Immature natural killer cell (primary cell): ENCODE measurements around the gene TAOK2. TPM values are rescaled to one million over a fixed set of nuclear protein-coding genes. Genes with fewer than 3 reads are reported as not detected.

ENCODE experiments used
- DNase-seq, 3 donors: peaks; one replicate each; pipeline ENCODE4 v3.0.0; 2022; ENCODE audit warnings: mixed read lengths in 1 of 3
- H3K27ac Mint-ChIP-seq, 6 donors: one replicate each; pipeline ENCODE4 v1.8.0; 2020; ENCODE audit warnings: mixed read lengths in 6 of 6, mild to moderate bottlenecking in 5 of 6, inconsistent platforms in 4 of 6, moderate library complexity in 3 of 6
- H3K27me3 Mint-ChIP-seq, 3 donors: one replicate each; pipeline ENCODE4 v1.8.0; 2020 to 2021; ENCODE audit warnings: low read depth in 3 of 3, mild to moderate bottlenecking in 3 of 3, mixed read lengths in 3 of 3, moderate library complexity in 3 of 3, inconsistent platforms in 1 of 3
- H3K36me3 Mint-ChIP-seq, 3 donors: one replicate each; pipeline ENCODE4 v1.8.0; 2020; ENCODE audit warnings: mixed read lengths in 3 of 3, inconsistent platforms in 2 of 3, mild to moderate bottlenecking in 2 of 3
- H3K4me1 Mint-ChIP-seq, 2 donors: one replicate each; pipeline ENCODE4 v1.8.0; 2020; ENCODE audit warnings: inconsistent platforms in 2 of 2, mild to moderate bottlenecking in 2 of 2, mixed read lengths in 2 of 2, moderate library complexity in 1 of 2
- H3K4me3 Mint-ChIP-seq, 5 donors: one replicate each; pipeline ENCODE4 v1.8.0; 2020; ENCODE audit warnings: mild to moderate bottlenecking in 5 of 5, mixed read lengths in 5 of 5, inconsistent platforms in 3 of 5, moderate library complexity in 3 of 5
- H3K9me3 Mint-ChIP-seq, 6 donors: one replicate each; pipeline ENCODE4 v1.8.0; 2020; ENCODE audit warnings: mild to moderate bottlenecking in 6 of 6, mixed read lengths in 6 of 6, inconsistent platforms in 4 of 6, moderate library complexity in 3 of 6
- polyA plus RNA-seq, 3 donors: library from polyadenylated mRNA; unstranded; fragments of 300-500 nt; fragmentation: Illumina TruSeq; gene quantifications; one replicate each; pipeline ENCODE4 v1.2.3, GENCODE V29; 2021

The TAOK2 gene
- polyA plus RNA-seq, 3 donors from 2014 or later, result 2.1 to 10.7 (median 3.0) TPM

DNA sequence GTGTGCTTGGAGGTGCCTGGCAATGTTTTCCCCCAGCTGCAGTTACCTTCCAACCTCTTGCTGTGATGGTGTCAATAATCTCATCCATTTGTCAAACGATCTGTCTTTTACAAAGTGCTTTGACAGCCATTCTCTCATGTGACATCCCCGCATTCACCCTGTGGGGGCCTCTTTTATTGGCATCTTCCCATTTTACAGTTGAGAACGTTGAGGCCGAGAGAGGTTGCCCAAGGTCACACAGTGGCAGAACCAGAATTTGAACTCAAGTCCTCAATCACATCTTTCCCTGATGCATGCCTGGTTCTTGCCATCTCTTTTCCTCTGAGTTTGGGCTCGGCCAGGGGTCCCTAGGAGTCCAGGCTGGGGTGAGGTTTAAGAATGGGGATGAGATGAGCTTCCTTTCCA lies 1.5 kb downstream of the TAOK2 start:
- H3K4me1 Mint-ChIP-seq, result peaks cover 43 to 44% of the 10 kb centered on the region in 2 donors
- peak overlapping the region; percentile 76 to 96 (median 93) for H3K27ac Mint-ChIP-seq
- peaks cover 0 to 21% (median 0%) of the 10 kb centered on the region in 3 donors for H3K36me3 Mint-ChIP-seq
- H3K27me3 Mint-ChIP-seq, result peaks cover 2 to 3% (median 2%) of the 10 kb centered on the region in 3 donors
- DNase-seq, result no peak
- no peaks in the 10 kb centered on the region for H3K9me3 Mint-ChIP-seq
- H3K4me3 Mint-ChIP-seq, result peak overlapping the region; percentile 87 to 96 (median 95)

DNA sequence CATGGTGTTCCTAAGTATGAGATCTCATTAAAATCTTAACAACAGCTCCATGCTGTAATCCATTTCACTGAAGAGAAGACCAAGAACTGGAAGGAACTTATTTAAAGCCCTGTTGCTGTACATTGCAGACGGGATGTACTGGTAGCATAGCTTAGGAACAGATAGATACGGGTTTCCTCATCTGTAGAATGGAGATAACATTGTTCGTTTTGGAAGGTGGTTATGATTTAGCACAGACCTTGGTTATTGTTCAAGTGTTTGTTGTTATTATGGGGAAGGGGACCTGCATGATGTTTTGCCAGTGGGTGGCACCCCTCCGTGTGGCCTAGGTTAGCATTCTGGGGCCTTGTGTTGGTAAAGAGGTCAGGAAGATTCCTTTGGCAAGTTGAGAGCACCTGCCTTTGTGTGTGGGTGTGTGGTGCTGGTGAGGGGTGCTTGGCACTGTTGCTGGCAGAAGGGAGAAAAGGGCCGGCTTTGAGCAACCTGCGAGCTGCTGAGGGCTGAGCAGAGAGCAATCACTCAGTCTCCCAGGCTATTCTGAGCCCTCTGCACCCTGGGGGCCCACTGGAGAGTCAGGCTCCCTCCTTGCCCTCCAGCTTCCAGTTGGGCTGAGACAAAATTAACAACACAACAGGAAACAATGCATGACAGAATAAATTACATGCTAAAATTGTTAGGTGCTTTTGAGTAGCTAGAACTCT lies 2.3 kb downstream of the TAOK2 start:
- H3K36me3 Mint-ChIP-seq, result peaks cover 0 to 28% (median 2%) of the 10 kb centered on the region in 3 donors
- peaks cover 2 to 3% (median 3%) of the 10 kb centered on the region in 3 donors for H3K27me3 Mint-ChIP-seq
- DNase-seq, result no peak
- H3K4me1 Mint-ChIP-seq, result peaks cover 43 to 44% of the 10 kb centered on the region in 2 donors
- H3K9me3 Mint-ChIP-seq, result no peaks in the 10 kb centered on the region
- H3K4me3 Mint-ChIP-seq, result peak overlapping the region; percentile 87 to 96 (median 95)
- H3K27ac Mint-ChIP-seq, result peak overlapping the region; percentile 45 to 96 (median 93)

DNA sequence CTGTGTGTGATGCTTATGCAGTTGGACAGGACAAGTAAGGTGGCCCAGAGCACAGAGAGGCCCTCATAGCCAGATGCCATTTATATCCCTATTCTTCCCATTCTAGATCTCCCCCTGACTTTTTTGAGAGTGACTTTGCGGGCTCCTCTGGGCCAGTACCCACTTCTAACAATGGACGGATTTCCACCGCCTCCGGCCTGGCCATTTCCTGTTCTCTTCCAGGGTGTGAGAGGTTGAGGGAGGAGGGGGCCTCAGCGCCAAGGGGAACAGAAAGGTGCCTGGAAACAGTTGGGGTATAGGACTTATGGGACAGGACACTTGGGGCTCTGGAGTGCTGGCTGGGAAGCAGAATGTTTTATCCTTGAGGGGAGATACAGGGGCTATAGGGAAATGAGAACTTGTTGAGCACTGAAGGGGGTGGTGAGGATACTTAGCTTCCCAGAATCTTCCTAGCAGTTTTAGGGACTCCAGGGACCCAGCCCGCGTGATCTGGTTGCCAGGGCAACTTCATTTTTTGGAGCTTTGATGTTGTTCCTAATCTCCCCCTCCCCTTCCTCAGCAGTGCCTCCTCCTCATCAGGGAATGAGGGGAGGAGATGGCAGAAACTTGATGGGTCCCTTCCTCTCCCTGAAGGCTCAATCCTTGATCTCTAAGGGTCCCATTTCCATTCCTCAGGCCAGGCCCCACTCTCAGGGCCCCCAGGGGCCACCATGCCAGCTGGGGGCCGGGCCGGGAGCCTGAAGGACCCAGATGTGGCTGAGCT lies 3.6 kb downstream of the TAOK2 start:
- Mint-ChIP-seq H3K27me3 (peaks cover 2 to 3% (median 3%) of the 10 kb centered on the region in 3 donors), H3K4me3 (no peak overlapping the region), H3K27ac (peak overlapping the region in 3 of 6 donors; percentile 16 to 59 (median 48)), H3K4me1 (peaks cover 43 to 44% of the 10 kb centered on the region in 2 donors), H3K9me3 (no peaks in the 10 kb centered on the region), H3K36me3 (peaks cover 0 to 31% (median 2%) of the 10 kb centered on the region in 3 donors)
- no peak for DNase-seq

DNA sequence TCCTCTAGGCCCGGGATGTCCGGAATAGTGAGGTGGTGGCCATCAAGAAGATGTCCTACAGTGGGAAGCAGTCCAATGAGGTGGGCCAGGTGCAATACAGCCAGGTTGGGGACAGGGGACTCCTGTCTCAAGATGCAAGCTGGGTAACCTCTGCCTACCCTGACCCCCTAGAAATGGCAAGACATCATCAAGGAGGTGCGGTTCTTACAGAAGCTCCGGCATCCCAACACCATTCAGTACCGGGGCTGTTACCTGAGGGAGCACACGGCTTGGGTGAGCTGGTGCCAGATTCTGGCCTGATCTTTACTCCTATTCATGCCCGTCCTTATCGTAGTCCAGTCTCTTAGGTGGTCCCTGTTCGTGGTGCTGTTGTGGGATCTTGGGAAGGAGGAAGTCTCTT lies 4.4 kb downstream of the TAOK2 start:
- Mint-ChIP-seq H3K4me1 (peaks cover 39 to 40% of the 10 kb centered on the region in 2 donors), H3K27me3 (peaks cover 2 to 3% (median 2%) of the 10 kb centered on the region in 3 donors), H3K9me3 (no peaks in the 10 kb centered on the region), H3K4me3 (no peak overlapping the region), H3K36me3 (peaks cover 0 to 39% (median 2%) of the 10 kb centered on the region in 3 donors), H3K27ac (no peak overlapping the region)
- no peak for DNase-seq

DNA sequence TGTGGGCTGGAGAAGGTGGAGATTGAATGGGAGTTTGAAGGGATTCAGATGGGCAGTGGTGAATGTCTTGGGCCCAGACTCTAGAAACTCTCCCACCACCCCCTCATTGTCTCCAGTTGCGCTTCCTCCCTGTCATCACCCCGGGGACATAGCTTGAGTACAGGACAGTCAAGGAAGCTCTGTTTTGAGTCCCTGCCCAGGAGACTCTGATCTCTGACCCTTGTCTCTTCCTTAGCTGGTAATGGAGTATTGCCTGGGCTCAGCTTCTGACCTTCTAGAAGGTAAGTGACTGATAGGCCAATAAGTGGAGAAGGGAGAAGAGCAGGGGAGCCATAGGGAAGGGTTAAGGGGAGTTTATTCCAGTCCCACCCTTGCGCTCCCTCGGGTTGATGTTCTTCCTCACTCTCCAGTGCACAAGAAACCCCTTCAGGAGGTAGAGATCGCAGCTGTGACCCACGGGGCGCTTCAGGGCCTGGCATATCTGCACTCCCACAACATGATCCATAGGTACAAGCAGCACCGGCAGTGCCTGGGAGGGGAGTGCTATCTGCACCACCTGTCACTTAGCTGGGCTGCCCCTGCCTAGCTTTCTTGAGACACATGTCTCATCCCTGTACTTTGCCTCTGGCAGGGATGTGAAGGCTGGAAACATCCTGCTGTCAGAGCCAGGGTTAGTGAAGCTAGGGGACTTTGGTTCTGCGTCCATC lies 5.0 kb downstream of the TAOK2 start:
- Mint-ChIP-seq H3K27me3 (peaks cover 0 to 3% (median 2%) of the 10 kb centered on the region in 3 donors), H3K4me1 (peaks cover 33 to 36% of the 10 kb centered on the region in 2 donors), H3K9me3 (no peaks in the 10 kb centered on the region), H3K4me3 (no peak overlapping the region), H3K36me3 (peaks cover 4 to 44% (median 8%) of the 10 kb centered on the region in 3 donors), H3K27ac (no peak overlapping the region)
- no peak for DNase-seq

DNA sequence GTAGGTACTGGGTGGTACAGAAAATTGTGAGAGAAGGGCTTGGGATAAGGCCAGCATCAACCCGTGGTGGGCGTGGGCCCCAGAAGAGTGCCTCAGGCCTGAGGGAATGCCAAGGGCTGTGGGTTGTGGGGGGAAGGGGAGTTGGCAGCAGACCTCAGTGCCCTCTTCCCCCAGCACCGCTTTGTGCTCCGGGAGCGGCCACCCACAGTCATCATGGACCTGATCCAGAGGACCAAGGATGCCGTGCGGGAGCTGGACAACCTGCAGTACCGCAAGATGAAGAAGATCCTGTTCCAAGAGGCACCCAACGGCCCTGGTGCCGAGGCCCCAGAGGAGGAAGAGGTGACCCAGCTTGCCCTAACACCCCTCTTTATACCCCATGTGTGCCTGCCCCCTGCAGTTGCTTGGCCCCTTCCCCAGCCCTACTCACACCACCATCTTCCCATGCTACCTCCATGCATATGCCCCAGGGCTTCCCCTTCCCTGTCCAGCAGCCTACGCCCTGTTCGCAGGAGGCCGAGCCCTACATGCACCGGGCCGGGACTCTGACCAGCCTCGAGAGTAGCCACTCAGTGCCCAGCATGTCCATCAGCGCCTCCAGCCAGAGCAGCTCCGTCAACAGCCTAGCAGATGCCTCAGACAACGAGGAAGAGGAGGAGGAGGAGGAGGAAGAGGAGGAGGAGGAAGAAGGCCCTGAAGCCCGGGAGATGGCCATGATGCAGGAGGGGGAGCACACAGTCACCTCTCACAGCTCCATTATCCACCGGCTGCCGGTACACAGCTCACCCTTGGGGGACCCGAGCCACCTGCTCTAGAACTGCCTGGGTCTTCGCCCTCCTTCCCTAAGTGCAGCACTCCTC lies 9.1 kb downstream of the TAOK2 start:
- no peaks in the 10 kb centered on the region for H3K9me3 Mint-ChIP-seq
- peaks cover 0 to under 1% of the 10 kb centered on the region in 2 donors for H3K4me1 Mint-ChIP-seq
- peaks cover 10 to 69% (median 20%) of the 10 kb centered on the region in 3 donors for H3K36me3 Mint-ChIP-seq
- H3K27me3 Mint-ChIP-seq, result peaks cover 0 to 3% (median 0%) of the 10 kb centered on the region in 3 donors
- DNase-seq, result no peak
- H3K4me3 Mint-ChIP-seq, result no peak overlapping the region
- H3K27ac Mint-ChIP-seq, result peak overlapping the region in 1 of 6 donors; percentile 17

DNA sequence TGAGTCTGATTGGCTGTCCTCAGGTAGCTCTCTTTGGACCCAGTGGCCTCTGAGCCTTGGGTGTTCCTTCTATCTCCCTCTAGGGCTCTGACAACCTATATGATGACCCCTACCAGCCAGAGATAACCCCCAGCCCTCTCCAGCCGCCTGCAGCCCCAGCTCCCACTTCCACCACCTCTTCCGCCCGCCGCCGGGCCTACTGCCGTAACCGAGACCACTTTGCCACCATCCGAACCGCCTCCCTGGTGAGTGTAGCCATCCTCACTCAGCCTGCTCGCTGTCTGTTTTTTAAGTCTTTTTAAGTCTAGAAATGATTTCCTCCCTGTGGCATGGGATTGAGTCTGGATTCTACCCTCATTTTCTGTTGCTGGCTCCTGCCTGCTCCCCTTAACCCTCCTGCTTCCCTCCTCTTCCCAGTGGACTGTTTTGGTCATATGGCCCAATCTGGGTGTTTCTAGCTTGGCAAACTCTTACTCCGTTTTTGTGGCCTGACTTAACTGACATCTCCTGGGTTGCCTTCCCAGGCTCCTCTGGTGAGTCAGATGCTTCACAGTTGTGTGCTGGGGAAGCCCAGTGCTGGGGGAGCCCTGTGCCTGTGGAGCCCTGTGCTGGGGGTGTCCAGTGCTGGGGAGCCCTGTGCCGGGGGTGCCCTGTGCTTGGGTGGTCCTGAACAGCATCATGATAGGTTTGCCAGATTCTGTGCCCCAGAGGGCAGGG lies 9.9 kb downstream of the TAOK2 start:
- H3K4me1 Mint-ChIP-seq, result no peaks in the 10 kb centered on the region
- H3K36me3 Mint-ChIP-seq, result peaks cover 10 to 71% (median 20%) of the 10 kb centered on the region in 3 donors
- no peaks in the 10 kb centered on the region for H3K9me3 Mint-ChIP-seq
- H3K27me3 Mint-ChIP-seq, result peaks cover 0 to 3% (median 0%) of the 10 kb centered on the region in 3 donors
- no peak overlapping the region for H3K4me3 Mint-ChIP-seq
- peak overlapping the region in 1 of 6 donors; percentile 58 for H3K27ac Mint-ChIP-seq
- DNase-seq, result no peak

DNA sequence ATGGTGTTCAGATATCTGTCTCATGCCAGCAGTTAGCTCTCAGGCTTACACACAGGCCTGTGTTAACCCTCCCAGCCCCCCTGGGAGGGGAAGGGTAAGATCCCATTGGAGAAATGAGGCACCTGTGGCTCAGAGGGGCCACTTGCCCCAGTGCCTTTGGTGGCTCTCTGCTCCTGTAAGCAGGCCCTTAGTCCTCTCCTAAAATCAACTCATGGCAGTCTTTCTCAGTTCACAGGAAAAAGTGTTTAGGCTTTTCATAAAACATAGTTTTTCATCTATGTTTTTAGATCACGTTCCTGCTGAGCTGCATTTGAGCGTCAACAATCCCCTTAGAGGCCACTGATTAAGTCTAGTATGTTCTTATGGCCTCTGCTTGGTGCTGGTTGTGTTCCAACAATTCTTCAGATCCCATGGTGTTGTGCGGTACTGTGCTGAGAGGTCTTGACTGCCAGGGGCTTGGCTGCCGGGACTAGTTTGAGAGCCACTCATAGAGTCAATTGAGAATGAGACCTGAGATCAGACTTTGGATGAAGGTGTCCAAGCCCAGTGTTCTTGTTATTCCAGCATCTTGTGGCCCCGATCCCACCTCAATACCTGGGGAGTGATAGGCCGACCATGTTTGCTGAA lies 10.6 kb downstream of the TAOK2 start:
- Mint-ChIP-seq H3K27ac (no peak overlapping the region), H3K27me3 (peaks cover 0 to 3% (median 0%) of the 10 kb centered on the region in 3 donors), H3K4me3 (no peak overlapping the region), H3K4me1 (peaks cover 0 to 1% of the 10 kb centered on the region in 2 donors), H3K9me3 (no peaks in the 10 kb centered on the region), H3K36me3 (peaks cover 14 to 65% (median 24%) of the 10 kb centered on the region in 3 donors)
- no peak for DNase-seq

DNA sequence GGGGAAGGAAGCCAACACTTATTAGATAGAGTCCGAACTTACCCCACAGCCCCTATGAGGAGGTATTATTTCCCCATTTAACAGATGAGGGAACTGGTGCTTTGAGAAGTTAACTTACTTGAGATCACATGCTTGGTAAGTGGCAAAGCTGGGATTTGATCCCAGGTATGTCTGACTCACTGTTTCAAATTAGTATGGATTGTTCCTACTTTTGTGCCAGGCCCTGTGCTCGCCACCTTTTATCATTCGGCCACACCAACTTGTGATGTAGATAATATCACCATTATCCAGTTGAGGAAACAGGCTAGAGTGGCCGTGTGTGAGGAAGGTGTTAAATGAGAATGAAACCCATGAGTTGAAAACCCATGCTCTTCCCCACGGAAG lies 11.1 kb downstream of the TAOK2 start:
- Mint-ChIP-seq H3K27ac (no peak overlapping the region), H3K9me3 (no peaks in the 10 kb centered on the region), H3K4me1 (peaks cover 0 to 1% of the 10 kb centered on the region in 2 donors), H3K27me3 (peaks cover 0 to 3% (median 0%) of the 10 kb centered on the region in 3 donors), H3K36me3 (peaks cover 14 to 59% (median 24%) of the 10 kb centered on the region in 3 donors), H3K4me3 (no peak overlapping the region)
- no peak for DNase-seq

DNA sequence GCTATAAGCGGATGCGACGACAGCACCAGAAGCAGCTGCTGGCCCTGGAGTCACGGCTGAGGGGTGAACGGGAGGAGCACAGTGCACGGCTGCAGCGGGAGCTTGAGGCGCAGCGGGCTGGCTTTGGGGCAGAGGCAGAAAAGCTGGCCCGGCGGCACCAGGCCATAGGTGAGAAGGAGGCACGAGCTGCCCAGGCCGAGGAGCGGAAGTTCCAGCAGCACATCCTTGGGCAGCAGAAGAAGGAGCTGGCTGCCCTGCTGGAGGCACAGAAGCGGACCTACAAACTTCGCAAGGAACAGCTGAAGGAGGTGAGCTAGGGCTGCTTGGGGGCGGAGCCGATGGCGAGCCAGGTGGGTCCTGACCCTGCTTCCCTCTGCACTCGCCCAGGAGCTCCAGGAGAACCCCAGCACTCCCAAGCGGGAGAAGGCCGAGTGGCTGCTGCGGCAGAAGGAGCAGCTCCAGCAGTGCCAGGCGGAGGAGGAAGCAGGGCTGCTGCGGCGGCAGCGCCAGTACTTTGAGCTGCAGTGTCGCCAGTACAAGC lies 11.7 kb downstream of the TAOK2 start:
- Mint-ChIP-seq H3K27me3 (peaks cover 0 to 2% (median 0%) of the 10 kb centered on the region in 3 donors), H3K36me3 (peaks cover 14 to 56% (median 26%) of the 10 kb centered on the region in 3 donors), H3K4me3 (no peak overlapping the region), H3K27ac (no peak overlapping the region), H3K4me1 (peaks cover 0 to 1% of the 10 kb centered on the region in 2 donors), H3K9me3 (no peaks in the 10 kb centered on the region)
- DNase-seq, result no peak

DNA sequence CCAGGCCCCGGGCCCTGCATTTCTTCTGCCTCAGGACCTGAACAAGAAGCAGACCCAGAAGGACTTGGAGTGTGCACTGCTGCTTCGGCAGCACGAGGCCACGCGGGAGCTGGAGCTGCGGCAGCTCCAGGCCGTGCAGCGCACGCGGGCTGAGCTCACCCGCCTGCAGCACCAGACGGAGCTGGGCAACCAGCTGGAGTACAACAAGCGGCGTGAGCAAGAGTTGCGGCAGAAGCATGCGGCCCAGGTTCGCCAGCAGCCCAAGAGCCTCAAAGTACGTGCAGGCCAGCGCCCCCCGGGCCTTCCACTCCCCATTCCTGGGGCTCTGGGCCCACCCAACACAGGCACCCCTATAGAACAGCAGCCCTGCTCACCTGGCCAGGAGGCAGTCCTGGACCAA lies 12.6 kb downstream of the TAOK2 start:
- Mint-ChIP-seq H3K27ac (no peak overlapping the region), H3K36me3 (peaks cover 14 to 51% (median 26%) of the 10 kb centered on the region in 3 donors), H3K4me1 (peaks cover 0 to 1% of the 10 kb centered on the region in 2 donors), H3K4me3 (no peak overlapping the region), H3K9me3 (no peaks in the 10 kb centered on the region), H3K27me3 (peaks cover 0 to 2% (median 0%) of the 10 kb centered on the region in 3 donors)
- no peak for DNase-seq

DNA sequence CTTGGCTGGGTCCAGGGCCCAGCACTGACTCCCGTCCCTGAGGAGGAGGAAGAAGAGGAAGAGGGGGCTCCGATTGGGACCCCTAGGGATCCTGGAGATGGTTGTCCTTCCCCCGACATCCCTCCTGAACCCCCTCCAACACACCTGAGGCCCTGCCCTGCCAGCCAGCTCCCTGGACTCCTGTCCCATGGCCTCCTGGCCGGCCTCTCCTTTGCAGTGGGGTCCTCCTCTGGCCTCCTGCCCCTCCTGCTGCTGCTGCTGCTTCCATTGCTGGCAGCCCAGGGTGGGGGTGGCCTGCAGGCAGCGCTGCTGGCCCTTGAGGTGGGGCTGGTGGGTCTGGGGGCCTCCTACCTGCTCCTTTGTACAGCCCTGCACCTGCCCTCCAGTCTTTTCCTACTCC lies 13.3 kb downstream of the TAOK2 start:
- H3K4me3 Mint-ChIP-seq, result no peak overlapping the region
- no peak for DNase-seq
- no peaks in the 10 kb centered on the region for H3K9me3 Mint-ChIP-seq
- peaks cover 14 to 49% (median 26%) of the 10 kb centered on the region in 3 donors for H3K36me3 Mint-ChIP-seq
- H3K27ac Mint-ChIP-seq, result no peak overlapping the region
- H3K27me3 Mint-ChIP-seq, result peaks cover 0 to 2% (median 0%) of the 10 kb centered on the region in 3 donors
- H3K4me1 Mint-ChIP-seq, result peaks cover 0 to 1% of the 10 kb centered on the region in 2 donors
